Liver (tissue), 3 donors: ENCODE results near the gene STK4.

Experiments used
- EGR1 ChIP-seq, 2 donors: IDR thresholded peaks; 2 replicates each; pipeline ENCODE4 v1.6.1; 2016 to 2018; ENCODE audit warnings: antibody characterized with exemption in 2 of 2, low read depth in 2 of 2
- GABPA ChIP-seq, 2 donors: IDR thresholded peaks in 1 of 2; conservative IDR thresholded peaks in 1 of 2; 2 replicates each; pipeline ENCODE4 v1.6.1; 2016; ENCODE audit warnings: antibody characterized with exemption in 2 of 2, mild to moderate bottlenecking in 1 of 2, moderate library complexity in 1 of 2
- HNF4A ChIP-seq, 2 donors: conservative IDR thresholded peaks; 2 replicates each; pipeline ENCODE4 v1.6.1; 2016; ENCODE audit warnings: antibody characterized with exemption in 2 of 2, mild to moderate bottlenecking in 2 of 2
- RAD21 ChIP-seq, 2 donors: IDR thresholded peaks; 2 replicates each; pipeline ENCODE4 v1.6.1; 2016; ENCODE audit warnings: antibody characterized with exemption in 2 of 2, mild to moderate bottlenecking in 2 of 2
- RXRA ChIP-seq, 2 donors: IDR thresholded peaks; 2 replicates each; pipeline ENCODE4 v1.6.1; 2017 to 2018; ENCODE audit warnings: antibody characterized with exemption in 2 of 2, mild to moderate bottlenecking in 1 of 2
- YY1 ChIP-seq: IDR thresholded peaks from 2 replicates; pipeline ENCODE4 v1.6.1; 2016; ENCODE audit warnings: antibody characterized with exemption, mild to moderate bottlenecking
- TF ChIP-seq, protein P1 (sequence below): fragments of 150-350 bp; IDR thresholded peaks from 2 replicates; pipeline ENCODE4 v1.5.1; 2017; ENCODE audit warnings: improper control_type of control experiment, low read depth, low read length; ENCODE audit not compliant: missing input control
- TF ChIP-seq, protein P2 (sequence below): IDR thresholded peaks from 2 replicates; pipeline ENCODE4 v1.6.1; 2016; ENCODE audit warnings: antibody characterized with exemption
- donor health status: healthy.
- donor health status: healthy.

DNA sequence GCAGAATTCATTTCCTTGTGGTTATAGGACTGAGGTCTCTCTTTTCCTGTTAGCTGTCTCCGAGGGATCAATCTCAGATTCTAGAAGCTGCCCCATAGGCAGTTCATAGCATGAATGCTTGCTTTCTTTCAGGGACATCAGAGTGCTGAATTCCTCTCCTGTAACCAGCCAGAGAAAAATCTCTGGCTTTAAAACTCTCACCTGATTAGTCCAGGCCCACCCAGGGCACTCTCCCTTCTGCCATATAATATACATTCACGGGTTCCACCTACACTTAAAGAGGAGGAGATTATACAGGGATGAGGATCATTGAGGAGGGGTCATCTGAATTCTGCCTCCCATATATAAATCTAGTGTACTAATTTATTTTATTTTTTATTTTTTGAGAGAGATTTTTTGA lies 136.8 kb downstream of the STK4 start:
- TF ChIP-seq EGR1 (IDR thresholded peaks at IDR 0.05; ENCODE audit: low read depth in 2 of 2) (no peak), YY1 (no peak), RAD21 (IDR thresholded peaks at IDR 0.05) (no peak), GABPA (IDR thresholded peaks at IDR 0.05 in 1 of 2, conservative IDR thresholded peaks at IDR 0.05 in 1 of 2) (no peak), RXRA (IDR thresholded peaks at IDR 0.05) (no peak), HNF4A (conservative IDR thresholded peaks at IDR 0.05) (no peak)
- TF ChIP-seq, protein P1, sequence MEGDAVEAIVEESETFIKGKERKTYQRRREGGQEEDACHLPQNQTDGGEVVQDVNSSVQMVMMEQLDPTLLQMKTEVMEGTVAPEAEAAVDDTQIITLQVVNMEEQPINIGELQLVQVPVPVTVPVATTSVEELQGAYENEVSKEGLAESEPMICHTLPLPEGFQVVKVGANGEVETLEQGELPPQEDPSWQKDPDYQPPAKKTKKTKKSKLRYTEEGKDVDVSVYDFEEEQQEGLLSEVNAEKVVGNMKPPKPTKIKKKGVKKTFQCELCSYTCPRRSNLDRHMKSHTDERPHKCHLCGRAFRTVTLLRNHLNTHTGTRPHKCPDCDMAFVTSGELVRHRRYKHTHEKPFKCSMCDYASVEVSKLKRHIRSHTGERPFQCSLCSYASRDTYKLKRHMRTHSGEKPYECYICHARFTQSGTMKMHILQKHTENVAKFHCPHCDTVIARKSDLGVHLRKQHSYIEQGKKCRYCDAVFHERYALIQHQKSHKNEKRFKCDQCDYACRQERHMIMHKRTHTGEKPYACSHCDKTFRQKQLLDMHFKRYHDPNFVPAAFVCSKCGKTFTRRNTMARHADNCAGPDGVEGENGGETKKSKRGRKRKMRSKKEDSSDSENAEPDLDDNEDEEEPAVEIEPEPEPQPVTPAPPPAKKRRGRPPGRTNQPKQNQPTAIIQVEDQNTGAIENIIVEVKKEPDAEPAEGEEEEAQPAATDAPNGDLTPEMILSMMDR, result no peak
- TF ChIP-seq, protein P2, sequence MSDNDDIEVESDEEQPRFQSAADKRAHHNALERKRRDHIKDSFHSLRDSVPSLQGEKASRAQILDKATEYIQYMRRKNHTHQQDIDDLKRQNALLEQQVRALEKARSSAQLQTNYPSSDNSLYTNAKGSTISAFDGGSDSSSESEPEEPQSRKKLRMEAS, result no peak
